Gastroesophageal sphincter (tissue), 3 donors: ENCODE data around the gene POC1A.
"Not testable (repeated sequence)": the region's sequence is repeated elsewhere in the genome, so short reads cannot be mapped to it uniquely, and the experiment has no call there.

Experiments used
- EP300 ChIP-seq: sonication (generic); formaldehyde crosslinking; IDR thresholded peaks from one replicate; pipeline ENCODE4 v1.6.1; 2017; ENCODE audit warnings: antibody characterized with exemption, mild to moderate bottlenecking
- POLR2A ChIP-seq, 2 donors: fragments of 450-650 bp; IDR thresholded peaks; one replicate each; pipeline ENCODE4 v1.6.1; 2017; ENCODE audit warnings: antibody characterized with exemption in 2 of 2, mild to moderate bottlenecking in 2 of 2, moderate library complexity in 1 of 2
- TF ChIP-seq, protein P1 (sequence below), 4 experiments: fragments of 200-600 bp in 2 of 4; fragments of 450-650 bp in 2 of 4; sonication (generic) in 1 of 4; IDR thresholded peaks; one replicate each; pipeline ENCODE4 v1.5.1; 2017 to 2019; ENCODE audit warnings: antibody characterized with exemption in 4 of 4, mild to moderate bottlenecking in 2 of 4, moderate library complexity in 2 of 4

DNA sequence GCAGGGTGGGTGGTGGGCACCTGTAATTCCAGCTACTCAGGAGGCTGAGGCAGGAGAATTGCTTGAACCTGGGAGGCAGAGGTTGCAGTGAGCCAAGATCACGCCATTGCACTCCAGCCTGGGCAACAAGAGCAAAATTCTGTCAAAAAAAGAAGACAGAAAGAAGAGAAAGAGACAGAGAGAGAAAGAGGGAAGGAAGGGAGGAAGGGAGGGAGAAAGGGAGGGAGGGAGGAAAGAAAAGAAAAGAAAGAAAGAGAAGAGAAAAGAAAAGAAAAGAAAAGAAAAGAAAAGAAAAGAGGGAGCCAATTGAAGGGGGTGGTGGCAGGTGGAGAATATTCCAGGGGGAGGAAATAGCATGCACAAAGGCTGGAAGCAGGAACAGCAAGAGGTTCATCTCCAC, 111.2 kb downstream of the POC1A start:
- TF ChIP-seq, protein P1, sequence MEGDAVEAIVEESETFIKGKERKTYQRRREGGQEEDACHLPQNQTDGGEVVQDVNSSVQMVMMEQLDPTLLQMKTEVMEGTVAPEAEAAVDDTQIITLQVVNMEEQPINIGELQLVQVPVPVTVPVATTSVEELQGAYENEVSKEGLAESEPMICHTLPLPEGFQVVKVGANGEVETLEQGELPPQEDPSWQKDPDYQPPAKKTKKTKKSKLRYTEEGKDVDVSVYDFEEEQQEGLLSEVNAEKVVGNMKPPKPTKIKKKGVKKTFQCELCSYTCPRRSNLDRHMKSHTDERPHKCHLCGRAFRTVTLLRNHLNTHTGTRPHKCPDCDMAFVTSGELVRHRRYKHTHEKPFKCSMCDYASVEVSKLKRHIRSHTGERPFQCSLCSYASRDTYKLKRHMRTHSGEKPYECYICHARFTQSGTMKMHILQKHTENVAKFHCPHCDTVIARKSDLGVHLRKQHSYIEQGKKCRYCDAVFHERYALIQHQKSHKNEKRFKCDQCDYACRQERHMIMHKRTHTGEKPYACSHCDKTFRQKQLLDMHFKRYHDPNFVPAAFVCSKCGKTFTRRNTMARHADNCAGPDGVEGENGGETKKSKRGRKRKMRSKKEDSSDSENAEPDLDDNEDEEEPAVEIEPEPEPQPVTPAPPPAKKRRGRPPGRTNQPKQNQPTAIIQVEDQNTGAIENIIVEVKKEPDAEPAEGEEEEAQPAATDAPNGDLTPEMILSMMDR (IDR thresholded peaks at IDR 0.05), result not testable (repeated sequence)
- TF ChIP-seq EP300; POLR2A (IDR thresholded peaks at IDR 0.05): not testable (repeated sequence)
